SH-SY5Y (cell line): Measurements from ENCODE around the gene CLDN25.

Experiments
- GATA2 ChIP-seq: IDR thresholded peaks from 2 replicates; pipeline ENCODE4 v1.6.1; 2011; ENCODE audit warnings: mild to moderate bottlenecking, low read depth, low read length
- GATA3 ChIP-seq: IDR thresholded peaks from 2 replicates; pipeline ENCODE4 v1.6.1; 2011; ENCODE audit warnings: low read depth, mild to moderate bottlenecking, low read length, moderate library complexity

- no peak for TF ChIP-seq GATA3
- TF ChIP-seq GATA2 = no peak
Observed at GRCh38 chr11:113752932-113753331, 26.7 kb upstream of the CLDN25 start.
